ENCODE measurements around the gene RAPGEF3. TPM values are rescaled to one million over a fixed set of nuclear protein-coding genes. Genes with fewer than 3 reads are reported as not detected.

Gene RAPGEF3
- total and polyA plus RNA-seq, 9 of the 15 experiments (the other 6 are each of a cell fraction or from before 2014, with no cell fraction given), result 0.03 to 0.78 (median 0.37) TPM; not detected in 1

DNA sequence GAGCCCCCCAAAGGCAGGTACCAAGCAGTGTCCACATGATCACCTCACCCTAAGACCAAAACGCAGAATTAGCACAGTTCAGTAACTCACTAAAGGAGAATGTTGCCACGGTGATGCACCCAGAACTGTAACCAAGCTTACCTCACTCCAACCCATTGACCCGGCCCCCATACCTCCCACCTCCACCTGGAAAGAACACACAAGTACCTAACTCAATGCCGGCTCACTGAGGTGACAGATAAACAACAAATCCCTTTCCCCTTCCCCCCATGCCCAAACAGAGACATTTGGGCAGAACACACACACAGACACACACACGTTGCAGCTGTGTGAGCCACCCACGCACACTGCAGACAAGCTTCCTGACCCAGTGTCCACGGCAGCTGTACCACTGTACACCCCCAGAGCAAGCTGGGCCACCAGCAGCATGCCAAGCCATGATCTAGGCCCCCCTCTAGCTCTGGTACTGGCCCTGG is 1.3 kb downstream of the RAPGEF3 start:
- no TSS peak for BruUV-seq (replicated peaks)
- ChIA-PET POLR2A (interaction anchor here (1.0 to 2.3 kb wide), 4 partner anchors 9 to 84 kb away, joined by 4 to 7 read pairs (median 4); no protein-coding TSS in a partner anchor), CTCF (ENCODE audit: low intra/inter-chr PET ratio) (interaction anchor here (0.7 kb wide), 1 partner anchor 1961 kb away, joined by 3 read pairs; no protein-coding TSS in a partner anchor)
- Histone ChIP-seq H3K4me1 (replicated peaks in 1 of 2; ENCODE audit: control insufficient read depth in 2 of 2, insufficient read depth in 2 of 2, low read length in 2 of 2) (peaks cover 14 to 25% of the 10 kb centered on the region in 2 experiments; a peak in 4 of 5 replicates), H3K9me3 (replicated peaks; ENCODE audit: control insufficient read depth, insufficient read depth, low read depth, low read length) (no peaks in the 10 kb centered on the region), H3K27ac (ENCODE audit: extremely low read depth, low read depth, low read length) (no peak overlapping the region), H3K36me3 (ENCODE audit: control insufficient read depth, insufficient read depth, low read length) (no peaks in the 10 kb centered on the region), H3K27me3 (ENCODE audit: control insufficient read depth in 2 of 2, insufficient read depth in 2 of 2, low read length in 2 of 2) (no peaks in the 10 kb centered on the region), H2AFZ (ENCODE audit: low read depth, low read length) (no peak overlapping the region), H4K20me1 (replicated peaks; ENCODE audit: control insufficient read depth, insufficient read depth, low read length) (no peaks in the 10 kb centered on the region), H3K4me2 (ENCODE audit: insufficient read depth, low read length) (no peak overlapping the region), H3K79me2 (ENCODE audit: control insufficient read depth, insufficient read depth, low read length) (no peaks in the 10 kb centered on the region), H3K9ac (ENCODE audit: insufficient read depth in 1 of 2, low read depth in 2 of 2, low read length in 2 of 2) (peak overlapping the region in 1 of 2 experiments; percentile 40; a peak in 1 of 4 replicates), H3K4me3 (no peak overlapping the region), H3K9me1 (ENCODE audit: control insufficient read depth, insufficient read depth, low read length) (no peaks in the 10 kb centered on the region)
- no peak for TF ChIP-seq ZNF77 (CRISPR knock-in tag; IDR thresholded peaks at IDR 0.05)
- no peak for TF ChIP-seq TFAM (CRISPR knock-in tag; conservative IDR thresholded peaks at IDR 0.05)
- TF ChIP-seq ZNF589 (CRISPR knock-in tag; IDR thresholded peaks at IDR 0.05; ENCODE audit: low read depth), result no peak
- no peak for TF ChIP-seq RNF2 (IDR thresholded peaks at IDR 0.05)
- TF ChIP-seq ZNF175 (CRISPR knock-in tag; IDR thresholded peaks at IDR 0.05; ENCODE audit: low read depth), result no peak
- no peak for TF ChIP-seq SOX6 (IDR thresholded peaks at IDR 0.05)
- TF ChIP-seq FUS (optimal IDR thresholded peaks at IDR 0.05; ENCODE audit: low read depth, low read length), result no peak
- TF ChIP-seq NR2F6 (CRISPR knock-in tag; IDR thresholded peaks at IDR 0.05), result no peak
- no peak for TF ChIP-seq GATAD2A (IDR thresholded peaks at IDR 0.05)
- no peak for TF ChIP-seq THRAP3 (IDR thresholded peaks at IDR 0.05; ENCODE audit: borderline replicate concordance)
- TF ChIP-seq, protein P1, sequence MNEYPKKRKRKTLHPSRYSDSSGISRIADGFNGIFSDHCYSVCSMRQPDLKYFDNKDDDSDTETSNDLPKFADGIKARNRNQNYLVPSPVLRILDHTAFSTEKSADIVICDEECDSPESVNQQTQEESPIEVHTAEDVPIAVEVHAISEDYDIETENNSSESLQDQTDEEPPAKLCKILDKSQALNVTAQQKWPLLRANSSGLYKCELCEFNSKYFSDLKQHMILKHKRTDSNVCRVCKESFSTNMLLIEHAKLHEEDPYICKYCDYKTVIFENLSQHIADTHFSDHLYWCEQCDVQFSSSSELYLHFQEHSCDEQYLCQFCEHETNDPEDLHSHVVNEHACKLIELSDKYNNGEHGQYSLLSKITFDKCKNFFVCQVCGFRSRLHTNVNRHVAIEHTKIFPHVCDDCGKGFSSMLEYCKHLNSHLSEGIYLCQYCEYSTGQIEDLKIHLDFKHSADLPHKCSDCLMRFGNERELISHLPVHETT (CRISPR knock-in tag; conservative IDR thresholded peaks at IDR 0.05 in 1 of 2, IDR thresholded peaks at IDR 0.05 in 1 of 2), result no peak
- TF ChIP-seq, protein P2, sequence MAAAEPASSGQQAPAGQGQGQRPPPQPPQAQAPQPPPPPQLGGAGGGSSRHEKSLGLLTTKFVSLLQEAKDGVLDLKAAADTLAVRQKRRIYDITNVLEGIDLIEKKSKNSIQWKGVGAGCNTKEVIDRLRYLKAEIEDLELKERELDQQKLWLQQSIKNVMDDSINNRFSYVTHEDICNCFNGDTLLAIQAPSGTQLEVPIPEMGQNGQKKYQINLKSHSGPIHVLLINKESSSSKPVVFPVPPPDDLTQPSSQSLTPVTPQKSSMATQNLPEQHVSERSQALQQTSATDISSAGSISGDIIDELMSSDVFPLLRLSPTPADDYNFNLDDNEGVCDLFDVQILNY (CRISPR knock-in tag; IDR thresholded peaks at IDR 0.05), result no peak
- no peak for TF ChIP-seq NCOA4 (IDR thresholded peaks at IDR 0.05; ENCODE audit: partially characterized antibody)
- TF ChIP-seq ZC3H4 (CRISPR knock-in tag; IDR thresholded peaks at IDR 0.05; ENCODE audit: borderline replicate concordance), result no peak
- TF ChIP-seq, protein P3, sequence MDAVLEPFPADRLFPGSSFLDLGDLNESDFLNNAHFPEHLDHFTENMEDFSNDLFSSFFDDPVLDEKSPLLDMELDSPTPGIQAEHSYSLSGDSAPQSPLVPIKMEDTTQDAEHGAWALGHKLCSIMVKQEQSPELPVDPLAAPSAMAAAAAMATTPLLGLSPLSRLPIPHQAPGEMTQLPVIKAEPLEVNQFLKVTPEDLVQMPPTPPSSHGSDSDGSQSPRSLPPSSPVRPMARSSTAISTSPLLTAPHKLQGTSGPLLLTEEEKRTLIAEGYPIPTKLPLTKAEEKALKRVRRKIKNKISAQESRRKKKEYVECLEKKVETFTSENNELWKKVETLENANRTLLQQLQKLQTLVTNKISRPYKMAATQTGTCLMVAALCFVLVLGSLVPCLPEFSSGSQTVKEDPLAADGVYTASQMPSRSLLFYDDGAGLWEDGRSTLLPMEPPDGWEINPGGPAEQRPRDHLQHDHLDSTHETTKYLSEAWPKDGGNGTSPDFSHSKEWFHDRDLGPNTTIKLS (IDR thresholded peaks at IDR 0.05; ENCODE audit: borderline replicate concordance, low read depth), result no peak
- TF ChIP-seq CHD2 (IDR thresholded peaks at IDR 0.05; ENCODE audit: low read depth, low read length), result no peak
- no peak for TF ChIP-seq CREB1 (IDR thresholded peaks at IDR 0.05)
- TF ChIP-seq CREB1 (CRISPR knock-in tag; IDR thresholded peaks at IDR 0.05), result no peak
- no peak for TF ChIP-seq ELF1 (tag; IDR thresholded peaks at IDR 0.05)
- TF ChIP-seq STAT5B (CRISPR knock-in tag; IDR thresholded peaks at IDR 0.05), result no peak
- no peak for TF ChIP-seq OTX1 (CRISPR knock-in tag; IDR thresholded peaks at IDR 0.05)
- in situ Hi-C loops (cut with MboI), result no loop called here
- FAIRE-seq, result no peak
- intact Hi-C loops (cut with micrococcal nuclease), result no loop called here
- 46% methylated on average over 7 of the region's 7 CpGs for WGBS (ENCODE audit: insufficient coverage, low coverage, missing lambda C conversion rate)
- no peak for ATAC-seq
- no peak for DNase-seq (ENCODE audit: extremely low read depth in 1 of 4, low spot score in 3 of 4)
